Posterior vena cava (tissue), 2 donors: ENCODE data around the gene YJU2. TPM values are rescaled to one million over a fixed set of nuclear protein-coding genes. Genes with fewer than 3 reads are reported as not detected.
"Not testable (repeated sequence)": the region's sequence is repeated elsewhere in the genome, so short reads cannot be mapped to it uniquely, and the experiment has no call there.

Experiments used
- DNase-seq: peaks from one replicate; pipeline ENCODE4 v3.0.0-alpha.2; 2020; ENCODE audit warnings: low spot score
- intact Hi-C, 2 donors: fragments of 100-400 bp; cut with DNase I; formaldehyde crosslinking; loops; one replicate each; pipeline versions ENCODE4 v1.14.1 to v1.14.2; 2022 to 2023
- total RNA-seq, 2 donors: library from RNA; stranded (reverse); fragmentation: NEBNext Ultra II Directional; extraction: Animal tissue kit (Norgen Biotek cat#: 25700); gene quantifications; one replicate each; pipeline ENCODE4 v1.2.1, GENCODE V29; 2021
- donor health status: DM: yes; HTN: yes; CAD: no.
- donor health status: DM: yes; HTN: yes; CAD: no.

Gene YJU2
- total RNA-seq, 2 donors from 2014 or later: 12.3 to 12.8 TPM

GRCh38 chr19:4224470-4224869, 22.4 kb upstream of the YJU2 start:
- no peak for DNase-seq
- intact Hi-C loops: no loop called here

GRCh38 chr19:4225885-4226284, 21.0 kb upstream of the YJU2 start:
- intact Hi-C loops: no loop called here
- no peak for DNase-seq

GRCh38 chr19:4227771-4228170, 19.1 kb upstream of the YJU2 start:
- intact Hi-C loops: no loop called here

GRCh38 chr19:4228765-4229178, 18.1 kb upstream of the YJU2 start:
- DNase-seq: no peak
- intact Hi-C loops: no loop called here

More at GRCh38 chr19:4227771-4228170, 19.1 kb upstream of the YJU2 start:
- no peak for DNase-seq

GRCh38 chr19:4229179-4229931, 17.5 kb upstream of the YJU2 start, which contains the start of gene EBI3:
Gene EBI3, plus strand, starts transcription at chr19:4229523. Its CDS starts 28 bp downstream, at chr19:4229551.
- intact Hi-C loops: no loop called here
- no peak for DNase-seq

GRCh38 chr19:4230237-4230636, 16.6 kb upstream of the YJU2 start:
- intact Hi-C loops, DNase-seq: not testable (repeated sequence)

- intact Hi-C loops, DNase-seq: not testable (repeated sequence)
Observed at GRCh38 chr19:4231521-4231920, 15.4 kb upstream of the YJU2 start.

GRCh38 chr19:4232139-4232538, 14.7 kb upstream of the YJU2 start:
- intact Hi-C loops, DNase-seq: not testable (repeated sequence)

- DNase-seq: no peak
- intact Hi-C loops: no loop called here
Observed at GRCh38 chr19:4232614-4233281, 14.1 kb upstream of the YJU2 start.

- DNase-seq: peak; percentile 89
- intact Hi-C loops: no loop called here
Observed at GRCh38 chr19:4233282-4233853, 13.5 kb upstream of the YJU2 start.

- DNase-seq: no peak
- intact Hi-C loops: no loop called here
Observed at GRCh38 chr19:4234142-4234861, 12.6 kb upstream of the YJU2 start.

- intact Hi-C loops: no loop called here
- DNase-seq: no peak
Observed at GRCh38 chr19:4234862-4235201, 12.0 kb upstream of the YJU2 start.

- intact Hi-C loops, DNase-seq: not testable (repeated sequence)
Observed at GRCh38 chr19:4237510-4237909, 9.4 kb upstream of the YJU2 start.

GRCh38 chr19:4238831-4239230, 8.0 kb upstream of the YJU2 start:
- intact Hi-C loops: no loop called here
- DNase-seq: no peak

GRCh38 chr19:4241824-4242430, 5.0 kb upstream of the YJU2 start:
- DNase-seq: no peak
- intact Hi-C loops: no loop called here

GRCh38 chr19:4245938-4246337, 942 bp upstream of the YJU2 start:
- intact Hi-C loops, DNase-seq: not testable (repeated sequence)

GRCh38 chr19:4256563-4256962, 9.7 kb downstream of the YJU2 start:
- no peak for DNase-seq
- intact Hi-C loops: no loop called here

GRCh38 chr19:4257025-4257424, 10.1 kb downstream of the YJU2 start:
- DNase-seq: no peak
- intact Hi-C loops: no loop called here

GRCh38 chr19:4258181-4258580, 11.3 kb downstream of the YJU2 start:
- intact Hi-C loops: no loop called here
- DNase-seq: no peak
